HepG2 (cell line): Measurements from ENCODE around the gene RORC.

Source experiments
- BRF2 ChIP-seq: sonication (generic); formaldehyde crosslinking; IDR thresholded peaks from 2 replicates; pipeline ENCODE4 v1.8.1; 2022; ENCODE audit warnings: mild to moderate bottlenecking, missing genetic modification reagents
- EP300 ChIP-seq, 3 experiments: sonication (generic) in 1 of 3; formaldehyde crosslinking in 1 of 3; IDR thresholded peaks; 2 replicates each; pipeline versions ENCODE4 v1.5.1 to v1.6.1; 2011 to 2020; ENCODE audit warnings: low read depth in 2 of 3, low read length in 2 of 3, borderline replicate concordance in 1 of 3, improper control_type of control experiment in 1 of 3, mild to moderate bottlenecking in 1 of 3, missing genetic modification reagents in 1 of 3, moderate library complexity in 1 of 3
- HNRNPL ChIP-seq: fragments of 200-400 bp; formaldehyde crosslinking; IDR thresholded peaks from 2 replicates; pipeline ENCODE4 v1.6.1; 2017; ENCODE audit warnings: mild to moderate bottlenecking, low read depth, low read length
- MIER2 ChIP-seq: IDR thresholded peaks from 2 replicates; pipeline ENCODE4 v1.6.1; 2016; ENCODE audit warnings: missing biosample characterization, missing genetic modification reagents
- MNT ChIP-seq: fragments of 450-650 bp; IDR thresholded peaks from 2 replicates; pipeline ENCODE4 v1.6.1; 2016
- MYC ChIP-seq: sonication (generic); formaldehyde crosslinking; IDR thresholded peaks from 2 replicates; pipeline ENCODE4 v1.9.0; 2021; ENCODE audit warnings: missing genetic modification reagents, borderline replicate concordance
- NR1H2 ChIP-seq: sonication (generic); formaldehyde crosslinking; IDR thresholded peaks from 2 replicates; pipeline ENCODE4 v1.8.1; 2022; ENCODE audit warnings: low read depth, missing genetic modification reagents, borderline replicate concordance
- POLR2A ChIP-seq, 2 experiments: IDR thresholded peaks; 2 replicates each; pipeline ENCODE4 v1.6.1; 2011; ENCODE audit warnings: low read depth in 2 of 2, low read length in 2 of 2, mild to moderate bottlenecking in 1 of 2, moderate library complexity in 1 of 2; ENCODE audit not compliant: insufficient read depth in 1 of 2
- ZBTB33 ChIP-seq: sonication (generic); formaldehyde crosslinking; IDR thresholded peaks from 2 replicates; pipeline ENCODE4 v1.4.0; 2020; ENCODE audit warnings: missing genetic modification reagents
- ZNF24 ChIP-seq: fragments of 450-650 bp; IDR thresholded peaks from 2 replicates; pipeline ENCODE4 v1.6.1; 2017; ENCODE audit warnings: antibody characterized with exemption, mild to moderate bottlenecking
- ZNF331 ChIP-seq: sonication (generic); formaldehyde crosslinking; IDR thresholded peaks from 2 replicates; pipeline ENCODE4 v1.4.0; 2020; ENCODE audit warnings: missing genetic modification reagents
- ZNF605 ChIP-seq: sonication (generic); formaldehyde crosslinking; IDR thresholded peaks from 2 replicates; pipeline ENCODE4 v1.8.0; 2022; ENCODE audit warnings: mild to moderate bottlenecking, missing genetic modification reagents

GRCh38 chr1:151875419-151876097, 44.0 kb upstream of the RORC start:
- TF ChIP-seq EP300 (IDR thresholded peaks at IDR 0.05; ENCODE audit: low read depth in 2 of 2, low read length in 2 of 2) = no peak
- TF ChIP-seq EP300 (CRISPR knock-in tag; IDR thresholded peaks at IDR 0.05; ENCODE audit: borderline replicate concordance) = no peak
- no peak for TF ChIP-seq NR1H2 (CRISPR knock-in tag)
- TF ChIP-seq MNT = no peak
- no peak for TF ChIP-seq ZNF24
- TF ChIP-seq ZBTB33 (CRISPR knock-in tag) = no peak
- TF ChIP-seq MYC (CRISPR knock-in tag) = no peak
- no peak for TF ChIP-seq HNRNPL
- no peak for TF ChIP-seq MIER2
- no peak for TF ChIP-seq BRF2 (CRISPR knock-in tag)
- no peak for TF ChIP-seq ZNF605 (CRISPR knock-in tag)
- TF ChIP-seq POLR2A (IDR thresholded peaks at IDR 0.05; ENCODE audit: insufficient read depth in 1 of 2, low read depth in 2 of 2, low read length in 2 of 2) = no peak
- TF ChIP-seq ZNF331 (CRISPR knock-in tag) = no peak
